NT2/D1 (cell line): Measurements from ENCODE around the gene USP2.

Experiments
- DNase-seq: peaks from one replicate; pipeline ENCODE4 v3.0.0-alpha.2; 2011; ENCODE audit warnings: low read depth, low spot score
- H3K27me3 ChIP-seq: 2 replicates; pipeline ENCODE4 v1.6.0; 2011; ENCODE audit warnings: mild to moderate bottlenecking; ENCODE audit not compliant: insufficient read length, insufficient read depth
- H3K36me3 ChIP-seq: 2 replicates; pipeline ENCODE4 v1.6.1; 2011; ENCODE audit warnings: mild to moderate bottlenecking, low read length, mixed read lengths; ENCODE audit not compliant: insufficient read depth, insufficient read length
- H3K4me1 ChIP-seq: 2 replicates; pipeline ENCODE4 v1.5.1; 2011; ENCODE audit not compliant: insufficient read depth, insufficient read length
- H3K4me3 ChIP-seq: 2 replicates; pipeline ENCODE4 v1.5.1; 2011; ENCODE audit warnings: low read depth; ENCODE audit not compliant: insufficient read length
- H3K9ac ChIP-seq: 2 replicates; pipeline ENCODE4 v1.6.0; 2011; ENCODE audit warnings: low read depth; ENCODE audit not compliant: insufficient read length
- H3K9me3 ChIP-seq: 2 replicates; pipeline ENCODE4 v1.5.1; 2011; ENCODE audit warnings: mild to moderate bottlenecking, low read length; ENCODE audit not compliant: insufficient read depth
- SUZ12 ChIP-seq: IDR thresholded peaks from 2 replicates; pipeline ENCODE4 v1.6.1; 2011; ENCODE audit not compliant: insufficient read length, insufficient read depth; ENCODE audit errors: extremely low read depth
- YY1 ChIP-seq: IDR thresholded peaks from 2 replicates; pipeline ENCODE4 v1.6.1; 2011; ENCODE audit not compliant: insufficient read length, insufficient read depth
- ZNF274 ChIP-seq: IDR thresholded peaks from 2 replicates; pipeline ENCODE4 v1.6.1; 2011; ENCODE audit warnings: mild to moderate bottlenecking, low read depth, low read length

USP2 gene

GRCh38 chr11:119376197-119376847 lies 5.2 kb downstream of the USP2 start:
- Histone ChIP-seq H3K4me1 (peaks cover 45% of the 10 kb centered on the region), H3K4me3 (no peak overlapping the region), H3K9ac (no peak overlapping the region)

GRCh38 chr11:119375337-119376196 lies 5.9 kb downstream of the USP2 start:
- no peak overlapping the region for H3K9ac ChIP-seq
- DNase-seq: no peak
- no peaks in the 10 kb centered on the region for H3K9me3 ChIP-seq
- peaks cover 5% of the 10 kb centered on the region for H3K27me3 ChIP-seq
- peaks cover 46% of the 10 kb centered on the region for H3K4me1 ChIP-seq
- no peaks in the 10 kb centered on the region for H3K36me3 ChIP-seq
- H3K4me3 ChIP-seq: no peak overlapping the region
- TF ChIP-seq SUZ12 (no peak), YY1 (no peak)

More at GRCh38 chr11:119376197-119376847, 5.2 kb downstream of the USP2 start:
- Histone ChIP-seq H3K9me3 (no peaks in the 10 kb centered on the region), H3K36me3 (no peaks in the 10 kb centered on the region), H3K27me3 (peaks cover 6% of the 10 kb centered on the region)
- TF ChIP-seq YY1 (no peak), ZNF274 (no peak), SUZ12 (no peak)
- DNase-seq: no peak

GRCh38 chr11:119374632-119375336 lies 6.7 kb downstream of the USP2 start:
- Histone ChIP-seq H3K27me3 (no peaks in the 10 kb centered on the region), H3K9ac (no peak overlapping the region), H3K9me3 (no peaks in the 10 kb centered on the region), H3K4me3 (no peak overlapping the region), H3K36me3 (no peaks in the 10 kb centered on the region), H3K4me1 (peaks cover 40% of the 10 kb centered on the region)
- no peak for TF ChIP-seq ZNF274
- no peak for TF ChIP-seq SUZ12
- no peak for TF ChIP-seq YY1
- no peak for DNase-seq

GRCh38 chr11:119373921-119374631 lies 7.4 kb downstream of the USP2 start:
- H3K9ac ChIP-seq: no peak overlapping the region

GRCh38 chr11:119373059-119373920 lies 8.2 kb downstream of the USP2 start:
- Histone ChIP-seq H3K9me3 (no peaks in the 10 kb centered on the region), H3K4me3 (no peak overlapping the region), H3K4me1 (peaks cover 44% of the 10 kb centered on the region), H3K36me3 (no peaks in the 10 kb centered on the region), H3K9ac (no peak overlapping the region), H3K27me3 (no peaks in the 10 kb centered on the region)
- TF ChIP-seq SUZ12: no peak
- no peak for TF ChIP-seq ZNF274
- TF ChIP-seq YY1: no peak
- no peak for DNase-seq

More at GRCh38 chr11:119373921-119374631, 7.4 kb downstream of the USP2 start:
- no peaks in the 10 kb centered on the region for H3K9me3 ChIP-seq
- TF ChIP-seq YY1 (no peak), SUZ12 (no peak), ZNF274 (no peak)
- no peaks in the 10 kb centered on the region for H3K27me3 ChIP-seq
- no peaks in the 10 kb centered on the region for H3K36me3 ChIP-seq
- peak; percentile 80 for DNase-seq
- H3K4me1 ChIP-seq: peaks cover 40% of the 10 kb centered on the region
- H3K4me3 ChIP-seq: no peak overlapping the region
